ENCODE results near the gene LZTR1.

GRCh38 chr22:20979243-20979809, 2.8 kb upstream of the LZTR1 start:
- TF ChIP-seq, protein P1, sequence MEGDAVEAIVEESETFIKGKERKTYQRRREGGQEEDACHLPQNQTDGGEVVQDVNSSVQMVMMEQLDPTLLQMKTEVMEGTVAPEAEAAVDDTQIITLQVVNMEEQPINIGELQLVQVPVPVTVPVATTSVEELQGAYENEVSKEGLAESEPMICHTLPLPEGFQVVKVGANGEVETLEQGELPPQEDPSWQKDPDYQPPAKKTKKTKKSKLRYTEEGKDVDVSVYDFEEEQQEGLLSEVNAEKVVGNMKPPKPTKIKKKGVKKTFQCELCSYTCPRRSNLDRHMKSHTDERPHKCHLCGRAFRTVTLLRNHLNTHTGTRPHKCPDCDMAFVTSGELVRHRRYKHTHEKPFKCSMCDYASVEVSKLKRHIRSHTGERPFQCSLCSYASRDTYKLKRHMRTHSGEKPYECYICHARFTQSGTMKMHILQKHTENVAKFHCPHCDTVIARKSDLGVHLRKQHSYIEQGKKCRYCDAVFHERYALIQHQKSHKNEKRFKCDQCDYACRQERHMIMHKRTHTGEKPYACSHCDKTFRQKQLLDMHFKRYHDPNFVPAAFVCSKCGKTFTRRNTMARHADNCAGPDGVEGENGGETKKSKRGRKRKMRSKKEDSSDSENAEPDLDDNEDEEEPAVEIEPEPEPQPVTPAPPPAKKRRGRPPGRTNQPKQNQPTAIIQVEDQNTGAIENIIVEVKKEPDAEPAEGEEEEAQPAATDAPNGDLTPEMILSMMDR (IDR thresholded peaks at IDR 0.05; ENCODE audit: poor library complexity): no peak
- TF ChIP-seq EZH2 (IDR thresholded peaks at IDR 0.05; ENCODE audit: borderline replicate concordance): no peak

Data from hepatocyte (in vitro differentiated cells).